Cardiac fibroblast (primary cell): ENCODE results near the gene KRTAP6-3.

Source experiments
- DNase-seq, 2 donors: peaks; one replicate each; pipeline versions ENCODE4 v3.0.0 to v3.0.0-alpha.2; 2010; ENCODE audit warnings: low read depth in 2 of 2
- H3K4me3 ChIP-seq, 2 donors: replicated peaks in 1 of 2; 1 replicate in 1 of 2; 2 replicates in 1 of 2; pipeline ENCODE4 v1.5.1; 2011; ENCODE audit warnings: low read depth in 2 of 2, low read length in 2 of 2, mild to moderate bottlenecking in 2 of 2, moderate library complexity in 1 of 2
- CTCF ChIP-seq: IDR thresholded peaks from one replicate; pipeline ENCODE4 v1.5.1; 2011; ENCODE audit warnings: low read depth, mild to moderate bottlenecking, low read length, inconsistent platforms

The KRTAP6-3 gene

GRCh38 chr21:30638686-30639085 is 46.4 kb downstream of the KRTAP6-3 start:
- H3K4me3 ChIP-seq, result no peak overlapping the region
- no peak for TF ChIP-seq CTCF
- DNase-seq, result no peak

GRCh38 chr21:30642564-30642963 is 50.3 kb downstream of the KRTAP6-3 start, which contains the start of gene KRTAP20-3:
Gene KRTAP20-3, plus strand, starts transcription at chr21:30642864.
- no peak for TF ChIP-seq CTCF

More at GRCh38 chr21:30642564-30642963, 50.3 kb downstream of the KRTAP6-3 start, which contains the start of gene KRTAP20-3:
- H3K4me3 ChIP-seq, result no peak within 1 kb of the TSS
- DNase-seq, result no peak
